Right lobe of liver (tissue), 6 donors: Measurements from ENCODE around the gene CLEC3A. TPM values are rescaled to one million over a fixed set of nuclear protein-coding genes. Genes with fewer than 3 reads are reported as not detected.

Experiments
- ATAC-seq, 4 donors: fragments of 200-7000 bp; cut with Tn5 transposase; one replicate each; pipeline ENCODE4 v1.9.1; 2020; ENCODE audit warnings: mild to moderate bottlenecking in 4 of 4, moderate library complexity in 4 of 4
- DNase-seq, 3 donors: peaks; one replicate each; pipeline ENCODE4 v3.0.0-alpha.2; 2020
- H3K27ac ChIP-seq, 3 donors: fragments of 200-600 bp; one replicate each; pipeline ENCODE4 v1.8.0; 2022
- H3K27me3 ChIP-seq, 2 donors: fragments of 200-600 bp; one replicate each; pipeline ENCODE4 v1.8.0; 2022
- H3K36me3 ChIP-seq, 4 donors: fragments of 200-600 bp; sonication (generic) in 1 of 4; one replicate each; pipeline versions ENCODE4 v1.5.1 to v1.8.0; 2017 to 2022; ENCODE audit warnings: control low read depth in 1 of 4
- H3K4me1 ChIP-seq, 4 donors: fragments of 200-600 bp; sonication (generic) in 1 of 4; one replicate each; pipeline versions ENCODE4 v1.5.1 to v1.8.0; 2017 to 2022; ENCODE audit warnings: control low read depth in 1 of 4
- H3K4me3 ChIP-seq, 3 donors: fragments of 200-600 bp; one replicate each; pipeline ENCODE4 v1.8.0; 2022
- H3K9me3 ChIP-seq, 4 donors: fragments of 200-600 bp; sonication (generic) in 1 of 4; one replicate each; pipeline versions ENCODE4 v1.5.1 to v1.8.0; 2017 to 2022; ENCODE audit warnings: control low read depth in 1 of 4
- POLR2A ChIP-seq: fragments of 450-650 bp; IDR thresholded peaks from one replicate; pipeline ENCODE4 v1.6.1; 2017; ENCODE audit warnings: antibody characterized with exemption, mild to moderate bottlenecking
- WGBS: methylation state at CpG from one replicate; pipeline ENCODE4 v1.1.6; 2018; ENCODE audit warnings: low coverage, low lambda C conversion rate; ENCODE audit not compliant: insufficient coverage; ENCODE audit errors: missing lambda C conversion rate; 5-methylcytosine and 5-hydroxymethylcytosine counted together
- intact Hi-C, 2 donors: fragments of 100-400 bp; cut with DNase I; formaldehyde crosslinking; loops; one replicate each; pipeline versions ENCODE4 v1.11.2 to v1.14.1; 2022
- total RNA-seq, 6 experiments: library from RNA; depleted of rRNA in 2 of 6; stranded (reverse); fragments of >200 nt in 2 of 6; fragmentation: NEBNext Ultra II Directional in 3 of 6; extraction: Animal tissue kit (Norgen Biotek cat#: 25700) in 3 of 6; gene quantifications; one replicate each; pipeline versions ENCODE4 v1.1.0 to v1.2.4, GENCODE V29; 2016 to 2023
- TF ChIP-seq, protein P1 (sequence below), 4 donors: fragments of 200-600 bp in 3 of 4; fragments of 450-650 bp in 1 of 4; IDR thresholded peaks; one replicate each; pipeline versions ENCODE4 v1.5.1 to v1.8.0; 2016 to 2022; ENCODE audit warnings: antibody characterized with exemption in 4 of 4, mild to moderate bottlenecking in 2 of 4
- donor health status: DM: no; HTN: yes; CAD: no.
- donor health status: DM: no; HTN: no; CAD: no.
- donor health status: DM: no; HTN: no; CAD: no.
- donor health status: DM: no; HTN: yes; CAD: no.
- donor health status: DM: no; HTN: yes; CAD: no.

CLEC3A gene
- total RNA-seq, 6 experiments from 2014 or later, result not detected

- 48% methylated on average over 2 of the region's 3 CpGs for WGBS
- Histone ChIP-seq H3K36me3 (no peaks in the 10 kb centered on the region), H3K27me3 (no peaks in the 10 kb centered on the region), H3K27ac (no peak overlapping the region), H3K9me3 (no peaks in the 10 kb centered on the region), H3K4me3 (no peak overlapping the region), H3K4me1 (no peaks in the 10 kb centered on the region)
- no peak for TF ChIP-seq POLR2A
- TF ChIP-seq, protein P1, sequence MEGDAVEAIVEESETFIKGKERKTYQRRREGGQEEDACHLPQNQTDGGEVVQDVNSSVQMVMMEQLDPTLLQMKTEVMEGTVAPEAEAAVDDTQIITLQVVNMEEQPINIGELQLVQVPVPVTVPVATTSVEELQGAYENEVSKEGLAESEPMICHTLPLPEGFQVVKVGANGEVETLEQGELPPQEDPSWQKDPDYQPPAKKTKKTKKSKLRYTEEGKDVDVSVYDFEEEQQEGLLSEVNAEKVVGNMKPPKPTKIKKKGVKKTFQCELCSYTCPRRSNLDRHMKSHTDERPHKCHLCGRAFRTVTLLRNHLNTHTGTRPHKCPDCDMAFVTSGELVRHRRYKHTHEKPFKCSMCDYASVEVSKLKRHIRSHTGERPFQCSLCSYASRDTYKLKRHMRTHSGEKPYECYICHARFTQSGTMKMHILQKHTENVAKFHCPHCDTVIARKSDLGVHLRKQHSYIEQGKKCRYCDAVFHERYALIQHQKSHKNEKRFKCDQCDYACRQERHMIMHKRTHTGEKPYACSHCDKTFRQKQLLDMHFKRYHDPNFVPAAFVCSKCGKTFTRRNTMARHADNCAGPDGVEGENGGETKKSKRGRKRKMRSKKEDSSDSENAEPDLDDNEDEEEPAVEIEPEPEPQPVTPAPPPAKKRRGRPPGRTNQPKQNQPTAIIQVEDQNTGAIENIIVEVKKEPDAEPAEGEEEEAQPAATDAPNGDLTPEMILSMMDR (IDR thresholded peaks at IDR 0.05), result no peak
- no peak for DNase-seq
- ATAC-seq, result no peak
- intact Hi-C loops, result no loop called here
Measured at GRCh38 chr16:78007121-78007520, 15.2 kb upstream of the CLEC3A start.

DNA sequence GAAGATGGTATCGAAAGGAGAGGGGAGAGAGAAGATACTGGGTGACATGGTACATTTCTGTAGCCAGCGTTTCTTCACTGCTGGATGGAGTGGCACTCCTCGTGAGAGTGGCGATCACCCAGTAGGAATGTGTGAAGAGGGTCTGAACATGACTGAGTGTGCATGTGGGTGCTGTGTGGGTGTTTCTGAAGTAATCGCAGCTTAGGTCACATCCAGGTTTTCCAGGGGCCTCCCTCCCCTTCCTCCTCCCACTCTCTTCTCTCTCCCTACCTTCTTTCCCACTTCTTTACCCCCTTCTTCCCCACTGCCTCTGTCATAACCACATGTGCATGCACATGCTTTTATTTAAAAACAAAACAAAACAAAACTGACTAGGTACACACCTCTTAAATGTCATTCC is 1.8 kb downstream of the CLEC3A start:
- Histone ChIP-seq H3K36me3 (no peaks in the 10 kb centered on the region), H3K27me3 (no peaks in the 10 kb centered on the region), H3K27ac (no peak overlapping the region), H3K4me3 (no peak overlapping the region), H3K4me1 (no peaks in the 10 kb centered on the region), H3K9me3 (no peaks in the 10 kb centered on the region)
- DNase-seq (no peak), ATAC-seq (no peak)
- intact Hi-C loops, result no loop called here
- TF ChIP-seq, protein P1 (IDR thresholded peaks at IDR 0.05), result no peak
- TF ChIP-seq POLR2A, result no peak
- 63% methylated on average over 5 of the region's 5 CpGs for WGBS

GRCh38 chr16:78025631-78026030 is 3.3 kb downstream of the CLEC3A start:
- no peaks in the 10 kb centered on the region for H3K27me3 ChIP-seq
- WGBS, result 75% methylated on average over 1 of the region's 1 CpG
- ATAC-seq (no peak), DNase-seq (no peak)
- no peaks in the 10 kb centered on the region for H3K4me1 ChIP-seq
- intact Hi-C loops, result no loop called here
- TF ChIP-seq, protein P1 (IDR thresholded peaks at IDR 0.05), result no peak
- TF ChIP-seq POLR2A, result no peak
- no peaks in the 10 kb centered on the region for H3K36me3 ChIP-seq
- H3K4me3 ChIP-seq, result no peak overlapping the region
- H3K27ac ChIP-seq, result no peak overlapping the region
- no peaks in the 10 kb centered on the region for H3K9me3 ChIP-seq

- TF ChIP-seq, protein P1 (IDR thresholded peaks at IDR 0.05), result no peak
- TF ChIP-seq POLR2A, result no peak
- intact Hi-C loops, result no loop called here
- Histone ChIP-seq H3K27ac (no peak overlapping the region), H3K4me3 (no peak overlapping the region), H3K4me1 (no peaks in the 10 kb centered on the region), H3K36me3 (no peaks in the 10 kb centered on the region), H3K9me3 (no peaks in the 10 kb centered on the region), H3K27me3 (no peaks in the 10 kb centered on the region)
- WGBS, result 26% methylated on average over 3 of the region's 3 CpGs
- ATAC-seq (no peak), DNase-seq (no peak)
Measured at GRCh38 chr16:78028018-78028417, 5.7 kb downstream of the CLEC3A start.

DNA sequence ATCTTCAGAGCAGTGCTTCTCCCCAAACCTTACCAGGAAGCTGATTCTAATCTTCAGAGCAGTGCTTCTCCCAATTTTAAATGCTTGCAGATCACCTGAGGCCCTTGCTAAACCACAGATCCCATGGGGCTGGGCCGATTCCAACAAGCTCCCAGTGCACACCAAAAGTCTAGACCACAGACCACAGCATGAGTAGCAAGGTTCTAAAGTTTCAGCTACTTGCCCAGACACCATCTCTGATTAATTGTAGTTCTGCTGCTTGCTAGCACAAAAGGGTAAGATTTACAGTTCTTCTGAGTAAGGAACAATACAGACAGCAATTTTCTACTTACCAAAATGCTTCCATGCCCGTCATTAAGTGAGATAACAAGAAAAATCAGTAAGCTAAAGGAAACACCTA is 12.2 kb downstream of the CLEC3A start:
- H3K27me3 ChIP-seq, result no peaks in the 10 kb centered on the region
- H3K36me3 ChIP-seq, result no peaks in the 10 kb centered on the region
- ATAC-seq (no peak), DNase-seq (no peak)
- intact Hi-C loops, result no loop called here
- WGBS, result 37% methylated on average over 1 of the region's 2 CpGs
- no peaks in the 10 kb centered on the region for H3K9me3 ChIP-seq
- H3K4me3 ChIP-seq, result no peak overlapping the region
- TF ChIP-seq, protein P1 (IDR thresholded peaks at IDR 0.05), result no peak
- TF ChIP-seq POLR2A, result no peak
- no peaks in the 10 kb centered on the region for H3K4me1 ChIP-seq
- no peak overlapping the region for H3K27ac ChIP-seq
